Spleen (tissue), 7 donors: ENCODE measurements around the gene ARHGEF28.

Experiments used
- CTCF ChIP-seq, 11 experiments: fragments of 200-600 bp in 7 of 11; fragments of 450-650 bp in 4 of 11; sonication (generic) in 4 of 11; IDR thresholded peaks in 8 of 11; conservative IDR thresholded peaks in 3 of 11; 1 replicate in 7 of 11; 2 replicates in 4 of 11; pipeline versions ENCODE4 v1.4.0 to v1.8.0; 2016 to 2021; ENCODE audit warnings: antibody characterized with exemption in 11 of 11, inconsistent platforms in 4 of 11, mild to moderate bottlenecking in 1 of 11
- POLR2AphosphoS5 ChIP-seq, 3 donors: sonication (generic); formaldehyde crosslinking; IDR thresholded peaks; one replicate each; pipeline ENCODE4 v1.5.1; 2017; ENCODE audit warnings: antibody characterized with exemption in 3 of 3
- donor health status: DM: no; HTN: no; CAD: no; lungs with moderate emphysema.
- donor health status: DM: no; HTN: no; CAD: no.
- donor health status: DM: no; HTN: no; CAD: no.

GRCh38 chr5:73629456-73629855 lies 3.5 kb downstream of the ARHGEF28 start:
- no peak for TF ChIP-seq CTCF (IDR thresholded peaks at IDR 0.05 in 8 of 11, conservative IDR thresholded peaks at IDR 0.05 in 3 of 11)
- TF ChIP-seq POLR2AphosphoS5 (IDR thresholded peaks at IDR 0.05) = no peak
